ENCODE results near the gene MNX1. TPM values are rescaled to one million over a fixed set of nuclear protein-coding genes. Genes with fewer than 3 reads are reported as not detected.

Gene MNX1
- total and polyA plus RNA-seq, 9 of the 15 experiments (the other 6 are each of a cell fraction or from before 2014, with no cell fraction given): 0.15 to 8.0 (median 1.4) TPM

- no peak for TF ChIP-seq TEAD4 (IDR thresholded peaks at IDR 0.05; ENCODE audit: low read length)
- no peak for TF ChIP-seq TEAD4 (CRISPR knock-in tag; IDR thresholded peaks at IDR 0.05; ENCODE audit: borderline replicate concordance)
- TF ChIP-seq RREB1 (CRISPR knock-in tag; IDR thresholded peaks at IDR 0.05): 0 out of 2 replicates have a peak, but pooled peaks have one; percentile 7
- peak; percentile 21; the same call in 1 of the 2 replicates for TF ChIP-seq PHB (CRISPR knock-in tag; IDR thresholded peaks at IDR 0.05)
- TF ChIP-seq, protein P1, sequence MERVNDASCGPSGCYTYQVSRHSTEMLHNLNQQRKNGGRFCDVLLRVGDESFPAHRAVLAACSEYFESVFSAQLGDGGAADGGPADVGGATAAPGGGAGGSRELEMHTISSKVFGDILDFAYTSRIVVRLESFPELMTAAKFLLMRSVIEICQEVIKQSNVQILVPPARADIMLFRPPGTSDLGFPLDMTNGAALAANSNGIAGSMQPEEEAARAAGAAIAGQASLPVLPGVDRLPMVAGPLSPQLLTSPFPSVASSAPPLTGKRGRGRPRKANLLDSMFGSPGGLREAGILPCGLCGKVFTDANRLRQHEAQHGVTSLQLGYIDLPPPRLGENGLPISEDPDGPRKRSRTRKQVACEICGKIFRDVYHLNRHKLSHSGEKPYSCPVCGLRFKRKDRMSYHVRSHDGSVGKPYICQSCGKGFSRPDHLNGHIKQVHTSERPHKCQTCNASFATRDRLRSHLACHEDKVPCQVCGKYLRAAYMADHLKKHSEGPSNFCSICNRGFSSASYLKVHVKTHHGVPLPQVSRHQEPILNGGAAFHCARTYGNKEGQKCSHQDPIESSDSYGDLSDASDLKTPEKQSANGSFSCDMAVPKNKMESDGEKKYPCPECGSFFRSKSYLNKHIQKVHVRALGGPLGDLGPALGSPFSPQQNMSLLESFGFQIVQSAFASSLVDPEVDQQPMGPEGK (CRISPR knock-in tag; IDR thresholded peaks at IDR 0.05; ENCODE audit: borderline replicate concordance): no peak
- no peak for TF ChIP-seq ATF1 (CRISPR knock-in tag; IDR thresholded peaks at IDR 0.05)
- TF ChIP-seq ATF1 (tag; IDR thresholded peaks at IDR 0.05): peak; percentile 84
- TF ChIP-seq TRIM24 (IDR thresholded peaks at IDR 0.05): no peak
- no peak for TF ChIP-seq GATAD2A (IDR thresholded peaks at IDR 0.05)
- no peak for TF ChIP-seq MCM7 (IDR thresholded peaks at IDR 0.05)
- TF ChIP-seq KDM5B (IDR thresholded peaks at IDR 0.05; ENCODE audit: insufficient replicate concordance, low read depth, low read length): peak; percentile 91
- peak; percentile 71 for TF ChIP-seq CREB3L1 (IDR thresholded peaks at IDR 0.05; ENCODE audit: borderline replicate concordance, low read depth)
- no peak for TF ChIP-seq KLF1 (tag; IDR thresholded peaks at IDR 0.05)
- TF ChIP-seq RBFOX2 (IDR thresholded peaks at IDR 0.05; ENCODE audit: low read depth, low read length): peak; percentile 76
- TF ChIP-seq HEY1 (CRISPR knock-in tag; IDR thresholded peaks at IDR 0.05; ENCODE audit: borderline replicate concordance): no peak
- no peak for TF ChIP-seq ZNF224 (CRISPR knock-in tag; IDR thresholded peaks at IDR 0.05)
- TF ChIP-seq POLR2H (tag; IDR thresholded peaks at IDR 0.05; ENCODE audit: low read depth): no peak
- no peak for TF ChIP-seq PTBP1 (IDR thresholded peaks at IDR 0.05; ENCODE audit: low read depth, low read length)
- TF ChIP-seq RAD51 (IDR thresholded peaks at IDR 0.05; ENCODE audit: borderline replicate concordance, low read depth): no peak
- no peak for TF ChIP-seq ZNF212 (CRISPR knock-in tag; IDR thresholded peaks at IDR 0.05)
Observed at GRCh38 chr7:157010588-157011332, at the start of gene MNX1 (continued).
